Thyroid gland (tissue), 4 donors: ENCODE results near the gene TRPM6. TPM values are rescaled to one million over a fixed set of nuclear protein-coding genes. Genes with fewer than 3 reads are reported as not detected.
"Not testable (repeated sequence)": the region's sequence is repeated elsewhere in the genome, so short reads cannot be mapped to it uniquely, and the experiment has no call there.

Experiments used
- DNase-seq, 2 donors: peaks; one replicate each; pipeline ENCODE4 v3.0.0-alpha.2; 2019
- H3K27ac ChIP-seq, 3 donors: fragments of 200-600 bp; sonication (generic); 1 replicate in 2 of 3; 2 replicates in 1 of 3; pipeline ENCODE4 v1.5.1; 2016 to 2019; ENCODE audit warnings: mild to moderate bottlenecking in 1 of 3, moderate library complexity in 1 of 3
- H3K27me3 ChIP-seq: fragments of 200-600 bp; sonication (generic); one replicate; pipeline ENCODE4 v1.5.1; 2019
- H3K36me3 ChIP-seq, 2 donors: fragments of 200-600 bp; sonication (generic); one replicate each; pipeline ENCODE4 v1.5.1; 2016 to 2019
- H3K4me1 ChIP-seq, 2 donors: fragments of 200-600 bp; sonication (generic); one replicate each; pipeline ENCODE4 v1.5.1; 2017 to 2019
- H3K4me3 ChIP-seq, 3 donors: fragments of 200-600 bp; sonication (generic); replicated peaks in 1 of 3; 1 replicate in 2 of 3; 2 replicates in 1 of 3; pipeline ENCODE4 v1.5.1; 2016; ENCODE audit warnings: mild to moderate bottlenecking in 1 of 3
- H3K9me3 ChIP-seq: fragments of 200-600 bp; sonication (generic); one replicate; pipeline ENCODE4 v1.5.1; 2017
- POLR2A ChIP-seq, 2 donors: fragments of 450-650 bp; IDR thresholded peaks; one replicate each; pipeline ENCODE4 v1.6.1; 2017; ENCODE audit warnings: antibody characterized with exemption in 2 of 2, mild to moderate bottlenecking in 2 of 2, moderate library complexity in 1 of 2
- WGBS, 2 donors: methylation state at CpG; one replicate each; pipeline ENCODE4 v1.1.5; 2017; 5-methylcytosine and 5-hydroxymethylcytosine counted together
- intact Hi-C: fragments of 100-400 bp; cut with DNase I; formaldehyde crosslinking; loops from one replicate; pipeline ENCODE4 v1.15.1; 2023
- total RNA-seq, 4 donors: library from RNA; depleted of rRNA; stranded (reverse); fragments of >200 nt; gene quantifications; one replicate each; pipeline ENCODE4 v1.2.3, GENCODE V29; 2016
- TF ChIP-seq, protein P1 (sequence below), 6 experiments: fragments of 200-600 bp in 3 of 6; fragments of 450-650 bp in 3 of 6; sonication (generic) in 3 of 6; IDR thresholded peaks; one replicate each; pipeline ENCODE4 v1.5.1; 2016 to 2019; ENCODE audit warnings: antibody characterized with exemption in 6 of 6, mild to moderate bottlenecking in 2 of 6, inconsistent platforms in 1 of 6, moderate library complexity in 1 of 6

The TRPM6 gene
- total RNA-seq, 4 donors from 2014 or later = 0.44 to 0.83 (median 0.66) TPM

DNA sequence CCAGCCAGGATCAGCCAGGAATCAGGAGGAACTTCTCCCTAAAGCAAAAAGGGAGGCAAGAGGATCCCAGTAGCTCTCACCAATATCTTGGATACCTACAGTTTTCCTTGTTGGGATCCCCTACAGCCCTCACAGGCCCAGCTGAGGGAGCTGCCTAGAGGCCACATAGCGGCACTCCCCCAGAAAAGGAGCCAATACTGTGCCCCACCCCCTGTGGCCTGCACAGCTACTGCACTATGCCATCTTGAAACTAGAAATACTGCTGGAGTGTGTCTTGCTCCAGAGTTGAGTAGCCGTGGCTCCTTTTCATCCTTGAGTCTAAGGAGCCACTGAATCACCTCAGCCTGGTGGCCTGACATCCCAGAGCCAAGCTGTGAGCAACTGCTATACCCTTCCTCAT lies 22.3 kb upstream of the TRPM6 start:
- no peaks in the 10 kb centered on the region for H3K36me3 ChIP-seq
- H3K27ac ChIP-seq = no peak overlapping the region
- H3K9me3 ChIP-seq = no peaks in the 10 kb centered on the region
- H3K27me3 ChIP-seq = no peaks in the 10 kb centered on the region
- no peaks in the 10 kb centered on the region for H3K4me1 ChIP-seq
- H3K4me3 ChIP-seq = no peak overlapping the region
- no peak for DNase-seq
- intact Hi-C loops = no loop called here
- TF ChIP-seq POLR2A (IDR thresholded peaks at IDR 0.05) = no peak
- TF ChIP-seq, protein P1, sequence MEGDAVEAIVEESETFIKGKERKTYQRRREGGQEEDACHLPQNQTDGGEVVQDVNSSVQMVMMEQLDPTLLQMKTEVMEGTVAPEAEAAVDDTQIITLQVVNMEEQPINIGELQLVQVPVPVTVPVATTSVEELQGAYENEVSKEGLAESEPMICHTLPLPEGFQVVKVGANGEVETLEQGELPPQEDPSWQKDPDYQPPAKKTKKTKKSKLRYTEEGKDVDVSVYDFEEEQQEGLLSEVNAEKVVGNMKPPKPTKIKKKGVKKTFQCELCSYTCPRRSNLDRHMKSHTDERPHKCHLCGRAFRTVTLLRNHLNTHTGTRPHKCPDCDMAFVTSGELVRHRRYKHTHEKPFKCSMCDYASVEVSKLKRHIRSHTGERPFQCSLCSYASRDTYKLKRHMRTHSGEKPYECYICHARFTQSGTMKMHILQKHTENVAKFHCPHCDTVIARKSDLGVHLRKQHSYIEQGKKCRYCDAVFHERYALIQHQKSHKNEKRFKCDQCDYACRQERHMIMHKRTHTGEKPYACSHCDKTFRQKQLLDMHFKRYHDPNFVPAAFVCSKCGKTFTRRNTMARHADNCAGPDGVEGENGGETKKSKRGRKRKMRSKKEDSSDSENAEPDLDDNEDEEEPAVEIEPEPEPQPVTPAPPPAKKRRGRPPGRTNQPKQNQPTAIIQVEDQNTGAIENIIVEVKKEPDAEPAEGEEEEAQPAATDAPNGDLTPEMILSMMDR (IDR thresholded peaks at IDR 0.05) = no peak
- 85 to 86% methylated on average over 2 of the region's 2 CpGs for WGBS, 2 donors

DNA sequence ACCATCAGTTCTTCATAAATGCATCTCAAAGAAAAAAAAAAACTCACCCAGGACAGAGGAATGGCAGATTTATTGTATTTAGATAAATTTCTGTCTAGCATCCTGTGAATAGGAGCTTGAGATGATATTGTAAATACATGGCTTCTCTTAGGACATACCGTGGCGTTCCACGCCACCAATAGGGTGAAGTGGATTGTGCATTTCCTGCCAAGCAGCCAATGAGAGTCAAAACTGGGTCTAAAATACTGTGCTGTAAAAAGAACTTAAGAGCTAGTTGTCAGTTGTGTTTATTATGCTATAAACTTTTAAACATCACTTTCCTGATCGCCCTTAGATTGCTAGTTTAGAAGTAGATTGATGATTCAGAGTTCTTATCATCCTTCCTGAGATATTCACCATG lies 20.9 kb upstream of the TRPM6 start:
- WGBS, 2 donors = 63 to 76% methylated on average over 4 of the region's 4 CpGs
- H3K27ac ChIP-seq = no peak overlapping the region
- TF ChIP-seq, protein P1 (IDR thresholded peaks at IDR 0.05) = no peak
- no peak for TF ChIP-seq POLR2A (IDR thresholded peaks at IDR 0.05)

DNA sequence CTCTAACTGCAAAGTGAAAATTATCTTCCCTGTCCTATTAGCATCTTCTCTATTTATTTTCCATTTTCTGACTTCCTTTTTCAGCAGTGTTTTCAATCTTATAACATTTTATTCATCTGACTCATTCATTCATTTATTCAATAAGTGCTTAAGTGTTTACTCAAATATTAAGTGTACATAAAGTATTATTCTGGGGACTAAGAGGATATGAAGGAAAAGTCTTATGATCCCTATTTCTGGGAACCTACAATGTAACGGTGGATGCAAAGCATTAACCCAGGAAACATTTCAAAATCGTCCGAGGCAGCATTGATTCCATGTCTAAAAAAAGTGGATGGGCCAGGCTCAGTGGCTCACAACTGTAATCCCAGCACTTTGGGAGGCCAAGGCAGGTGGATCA lies 19.4 kb upstream of the TRPM6 start:
- DNase-seq = no peak
- H3K27me3 ChIP-seq = no peaks in the 10 kb centered on the region
- 85 to 93% methylated on average over 3 of the region's 3 CpGs for WGBS, 2 donors
- TF ChIP-seq, protein P1 (IDR thresholded peaks at IDR 0.05) = no peak
- no peaks in the 10 kb centered on the region for H3K36me3 ChIP-seq
- intact Hi-C loops = no loop called here
- no peak overlapping the region for H3K4me3 ChIP-seq
- no peak overlapping the region for H3K27ac ChIP-seq
- H3K4me1 ChIP-seq = no peaks in the 10 kb centered on the region
- no peaks in the 10 kb centered on the region for H3K9me3 ChIP-seq

More for the DNA sequence above, 20.9 kb upstream of the TRPM6 start:
- no peaks in the 10 kb centered on the region for H3K9me3 ChIP-seq
- no peaks in the 10 kb centered on the region for H3K36me3 ChIP-seq
- H3K4me3 ChIP-seq = no peak overlapping the region
- intact Hi-C loops = no loop called here
- no peaks in the 10 kb centered on the region for H3K4me1 ChIP-seq
- no peak for DNase-seq
- H3K27me3 ChIP-seq = no peaks in the 10 kb centered on the region

DNA sequence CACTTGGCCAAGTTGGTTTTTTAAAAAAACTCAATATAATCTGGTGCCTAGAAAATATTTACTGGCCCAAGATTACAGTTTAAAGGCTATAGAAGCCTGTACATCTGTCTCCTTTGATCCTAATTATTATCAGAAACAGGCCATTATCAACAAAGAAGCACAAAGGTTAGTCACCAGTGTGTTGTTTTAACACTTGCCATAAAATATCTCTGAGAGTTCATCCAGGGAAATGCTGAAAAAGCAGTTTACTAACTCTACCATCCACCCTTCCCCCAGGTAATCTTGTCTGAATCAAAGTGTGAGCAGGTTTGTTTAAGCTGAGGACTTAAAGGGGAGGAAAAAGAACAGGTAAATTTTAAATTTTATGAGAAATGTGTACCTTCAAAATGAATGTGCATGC lies 13.3 kb upstream of the TRPM6 start:
- no peak overlapping the region for H3K4me3 ChIP-seq
- H3K36me3 ChIP-seq = no peaks in the 10 kb centered on the region

DNA sequence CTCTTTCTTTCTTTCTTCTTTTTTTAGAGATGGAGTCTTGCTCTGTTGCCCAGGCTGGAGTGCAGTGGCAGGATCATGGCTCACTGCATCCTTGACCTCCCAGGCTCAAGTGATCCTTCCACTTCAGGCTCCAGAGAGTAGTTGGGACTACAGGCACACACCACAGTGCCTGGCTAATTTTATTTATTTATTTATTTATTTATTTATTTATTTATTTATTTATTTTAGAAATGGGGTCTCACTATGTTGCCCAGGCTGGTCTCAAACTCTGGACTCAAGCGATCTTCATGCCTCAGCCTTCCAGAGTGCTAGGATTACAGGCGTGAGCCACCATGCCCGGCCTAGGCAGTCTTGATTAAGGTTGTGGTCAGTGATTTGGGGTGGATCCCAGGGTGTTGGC lies 728 bp upstream of the TRPM6 start:
- H3K9me3 ChIP-seq, H3K27me3 ChIP-seq, H3K36me3 ChIP-seq, H3K27ac ChIP-seq, H3K4me1 ChIP-seq, intact Hi-C loops, H3K4me3 ChIP-seq, DNase-seq: not testable (repeated sequence)
- 100% methylated on average over 3 of the region's 3 CpGs for WGBS, 2 donors

More for the DNA sequence above, 13.3 kb upstream of the TRPM6 start:
- DNase-seq = no peak
- intact Hi-C loops = no loop called here
- Histone ChIP-seq H3K4me1 (no peaks in the 10 kb centered on the region), H3K27me3 (no peaks in the 10 kb centered on the region), H3K9me3 (no peaks in the 10 kb centered on the region), H3K27ac (no peak overlapping the region)
- TF ChIP-seq, protein P1 (IDR thresholded peaks at IDR 0.05) = no peak
- TF ChIP-seq POLR2A (IDR thresholded peaks at IDR 0.05) = no peak

DNA sequence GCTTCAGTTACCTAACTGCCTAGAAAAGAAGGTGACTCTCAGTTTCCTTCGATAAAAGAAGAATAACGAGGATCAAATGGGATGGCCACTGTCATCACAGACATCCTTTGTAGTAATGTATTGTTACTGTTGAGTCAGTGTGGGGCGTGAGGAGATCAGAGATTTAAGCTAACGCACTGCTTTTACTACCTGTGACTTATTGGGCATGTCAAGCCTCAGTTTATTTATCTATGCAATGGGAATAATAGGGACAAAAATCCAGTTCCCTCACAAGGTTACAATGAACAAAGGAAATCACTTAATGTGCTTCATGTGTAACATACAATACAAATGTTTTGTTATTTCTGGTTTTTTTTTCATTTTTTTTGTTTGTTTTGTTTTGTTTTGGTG lies 255 bp upstream of the TRPM6 start:
- no peaks in the 10 kb centered on the region for H3K36me3 ChIP-seq
- no peak for DNase-seq
- intact Hi-C loops = no loop called here
- 61 to 65% methylated on average over 4 of the region's 4 CpGs for WGBS, 2 donors
- H3K27ac ChIP-seq = peak overlapping the region in 1 of 3 donors; percentile 59
- H3K4me1 ChIP-seq = peaks cover 4 to 5% of the 10 kb centered on the region in 2 donors
- TF ChIP-seq, protein P1 (IDR thresholded peaks at IDR 0.05) = no peak
- TF ChIP-seq POLR2A (IDR thresholded peaks at IDR 0.05) = no peak
- H3K4me3 ChIP-seq = peak overlapping the region in 1 of 3 donors; percentile 41
- H3K9me3 ChIP-seq = no peaks in the 10 kb centered on the region
- H3K27me3 ChIP-seq = no peaks in the 10 kb centered on the region
